ENCODE data around the gene PIGQ. TPM values are rescaled to one million over a fixed set of nuclear protein-coding genes. Genes with fewer than 3 reads are reported as not detected.
A peak's percentile ranks its signal among the peaks of the same experiment; 100 is the strongest.

The PIGQ gene
- polyA plus RNA-seq, 3 donors = 11.4 to 39.8 (median 12.1) TPM

DNA sequence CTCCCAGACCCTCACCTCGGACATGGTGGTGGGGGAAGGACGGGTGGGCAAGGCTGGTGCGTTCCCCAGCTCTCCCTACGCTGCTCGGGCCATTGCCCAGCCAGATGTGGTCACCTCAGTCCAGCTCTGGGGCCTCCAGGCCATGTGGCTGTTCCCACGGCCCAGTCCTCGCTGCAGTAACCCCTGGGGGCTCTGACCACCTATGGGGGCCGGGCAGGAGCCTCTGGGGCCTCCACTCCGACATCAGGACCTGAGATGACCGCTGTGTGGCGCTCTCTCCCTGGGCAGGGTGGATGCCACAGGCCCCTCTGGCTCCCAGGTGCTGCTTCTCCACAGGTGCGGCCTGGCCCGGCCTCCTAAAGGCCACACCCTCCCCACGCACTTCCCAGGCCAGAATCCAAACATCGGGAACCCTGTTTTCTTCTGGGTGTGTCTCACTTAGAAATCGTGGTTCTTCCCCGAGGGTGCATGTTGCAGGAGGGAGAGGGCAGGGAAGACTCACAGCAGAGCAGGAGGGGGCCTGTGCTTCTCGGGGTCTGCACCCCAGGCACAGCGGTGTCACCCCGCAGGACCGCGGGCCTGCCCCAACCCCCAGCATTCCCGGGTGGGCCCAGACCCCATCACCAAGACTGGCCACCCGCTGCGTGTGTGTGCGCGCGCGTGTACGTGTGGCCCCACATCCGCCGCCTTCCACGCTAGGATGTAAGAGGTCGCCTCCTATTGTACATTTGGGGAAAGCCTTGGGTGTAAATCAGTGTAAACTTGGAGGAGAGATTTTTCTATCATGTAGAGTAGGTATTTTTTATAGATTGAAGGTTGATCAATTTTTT lies 48.2 kb upstream of the PIGQ start:
- intact Hi-C loops (cut with micrococcal nuclease) = no loop called here
- TF ChIP-seq, protein P1, sequence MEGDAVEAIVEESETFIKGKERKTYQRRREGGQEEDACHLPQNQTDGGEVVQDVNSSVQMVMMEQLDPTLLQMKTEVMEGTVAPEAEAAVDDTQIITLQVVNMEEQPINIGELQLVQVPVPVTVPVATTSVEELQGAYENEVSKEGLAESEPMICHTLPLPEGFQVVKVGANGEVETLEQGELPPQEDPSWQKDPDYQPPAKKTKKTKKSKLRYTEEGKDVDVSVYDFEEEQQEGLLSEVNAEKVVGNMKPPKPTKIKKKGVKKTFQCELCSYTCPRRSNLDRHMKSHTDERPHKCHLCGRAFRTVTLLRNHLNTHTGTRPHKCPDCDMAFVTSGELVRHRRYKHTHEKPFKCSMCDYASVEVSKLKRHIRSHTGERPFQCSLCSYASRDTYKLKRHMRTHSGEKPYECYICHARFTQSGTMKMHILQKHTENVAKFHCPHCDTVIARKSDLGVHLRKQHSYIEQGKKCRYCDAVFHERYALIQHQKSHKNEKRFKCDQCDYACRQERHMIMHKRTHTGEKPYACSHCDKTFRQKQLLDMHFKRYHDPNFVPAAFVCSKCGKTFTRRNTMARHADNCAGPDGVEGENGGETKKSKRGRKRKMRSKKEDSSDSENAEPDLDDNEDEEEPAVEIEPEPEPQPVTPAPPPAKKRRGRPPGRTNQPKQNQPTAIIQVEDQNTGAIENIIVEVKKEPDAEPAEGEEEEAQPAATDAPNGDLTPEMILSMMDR (IDR thresholded peaks at IDR 0.05) = no peak
- no peaks in the 10 kb centered on the region for H3K9me3 ChIP-seq (replicated peaks in 1 of 2; ENCODE audit: control insufficient read depth in 1 of 2, insufficient read depth in 1 of 2, low read length in 2 of 2)
- H3K9ac ChIP-seq (ENCODE audit: insufficient read depth, low read length, poor library complexity, severe bottlenecking) = no peak overlapping the region
- Mint-ChIP-seq H3K27ac (peak overlapping the region in 1 of 7 donors; percentile 53), H3K36me3 (no peaks in the 10 kb centered on the region), H3K27me3 (ENCODE audit: low read depth in 3 of 3) (peaks cover 0 to 2% (median 0%) of the 10 kb centered on the region in 3 donors), H3K9me3 (no peaks in the 10 kb centered on the region), H3K4me3 (no peak overlapping the region), H3K4me1 (peaks cover 16% of the 10 kb centered on the region)
- peaks cover 5% of the 10 kb centered on the region for H3K79me2 ChIP-seq (ENCODE audit: insufficient read depth, low read length)
- H3K36me3 ChIP-seq (replicated peaks in 1 of 2; ENCODE audit: control insufficient read depth in 1 of 2, insufficient read depth in 2 of 2, low read length in 2 of 2) = no peaks in the 10 kb centered on the region
- WGBS (ENCODE audit: insufficient coverage) = 95% methylated on average over 21 of the region's 34 CpGs
- no peak overlapping the region for H3K27ac ChIP-seq (ENCODE audit: low read depth in 1 of 2, low read length in 2 of 2)
- peaks cover 6% of the 10 kb centered on the region for H4K20me1 ChIP-seq (ENCODE audit: insufficient read depth, low read length)
- no peak overlapping the region for H2AFZ ChIP-seq (ENCODE audit: insufficient read depth, low read depth, low read length, poor library complexity, severe bottlenecking)
- no peak overlapping the region for H3K4me2 ChIP-seq (replicated peaks; ENCODE audit: extremely low read depth, low read length, poor library complexity, severe bottlenecking)
- peaks cover 9 to 17% of the 10 kb centered on the region in 2 donors for H3K4me1 ChIP-seq (ENCODE audit: control insufficient read depth in 1 of 2, insufficient read depth in 2 of 2, low read length in 2 of 2)
- H3K4me3 ChIP-seq (replicated peaks in 1 of 3; ENCODE audit: low read depth in 2 of 3, low read length in 3 of 3) = no peak overlapping the region
- H3K27me3 ChIP-seq (ENCODE audit: control insufficient read depth in 2 of 2, insufficient read depth in 2 of 2, low read length in 2 of 2) = no peaks in the 10 kb centered on the region
- DNase-seq = no peak

DNA sequence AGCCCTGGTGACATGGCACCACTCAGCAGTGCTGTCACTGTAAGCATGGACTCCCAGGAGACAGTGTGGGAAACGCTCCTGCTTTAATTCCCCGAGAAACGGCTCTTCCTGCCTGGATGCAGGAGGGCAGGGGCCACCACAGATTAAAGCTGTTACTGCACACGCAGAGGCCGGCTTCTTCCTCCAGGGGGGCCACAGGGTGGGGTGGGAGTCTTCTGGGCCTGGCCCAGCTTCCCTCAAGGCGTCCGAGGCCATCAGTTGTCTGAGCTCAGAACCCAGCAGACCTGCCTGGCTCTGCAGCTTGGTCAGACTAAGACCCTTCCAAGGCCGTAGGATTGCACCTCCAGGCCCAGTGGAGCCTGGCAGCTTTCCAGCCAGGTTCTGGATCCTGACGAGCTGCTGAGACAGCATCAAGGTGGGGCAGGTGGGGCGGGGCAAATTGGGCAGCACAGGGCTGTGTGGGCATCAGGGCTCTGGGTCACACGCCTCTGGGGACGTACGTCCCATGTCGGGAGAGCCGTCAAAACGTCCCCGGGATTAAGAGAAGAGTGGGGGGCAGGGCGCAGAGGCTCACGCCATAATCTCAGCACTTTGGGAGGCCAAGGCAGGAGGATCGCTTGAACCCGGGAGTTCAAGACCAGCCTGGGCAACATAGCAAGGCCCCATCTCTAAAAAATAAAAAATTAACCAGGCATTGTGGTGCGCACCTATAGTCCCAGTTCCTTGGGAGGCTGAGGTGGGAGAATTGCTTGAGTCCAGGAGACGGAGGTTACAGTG lies 47.3 kb upstream of the PIGQ start:
- Mint-ChIP-seq H3K4me3 (no peak overlapping the region), H3K36me3 (no peaks in the 10 kb centered on the region), H3K4me1 (peaks cover 18% of the 10 kb centered on the region), H3K9me3 (no peaks in the 10 kb centered on the region), H3K27ac (peak overlapping the region in 1 of 7 donors; percentile 42), H3K27me3 (ENCODE audit: low read depth in 3 of 3) (peaks cover 0 to 2% (median 1%) of the 10 kb centered on the region in 3 donors)
- Histone ChIP-seq H4K20me1 (ENCODE audit: insufficient read depth, low read length) (peaks cover 8% of the 10 kb centered on the region), H3K36me3 (replicated peaks in 1 of 2; ENCODE audit: control insufficient read depth in 1 of 2, insufficient read depth in 2 of 2, low read length in 2 of 2) (no peaks in the 10 kb centered on the region), H2AFZ (ENCODE audit: insufficient read depth, low read depth, low read length, poor library complexity, severe bottlenecking) (no peak overlapping the region), H3K27me3 (ENCODE audit: control insufficient read depth in 2 of 2, insufficient read depth in 2 of 2, low read length in 2 of 2) (no peaks in the 10 kb centered on the region), H3K79me2 (ENCODE audit: insufficient read depth, low read length) (peaks cover 8% of the 10 kb centered on the region), H3K9me3 (replicated peaks in 1 of 2; ENCODE audit: control insufficient read depth in 1 of 2, insufficient read depth in 1 of 2, low read length in 2 of 2) (no peaks in the 10 kb centered on the region), H3K4me3 (replicated peaks in 1 of 3; ENCODE audit: low read depth in 2 of 3, low read length in 3 of 3) (no peak overlapping the region), H3K27ac (ENCODE audit: low read depth in 1 of 2, low read length in 2 of 2) (no peak overlapping the region), H3K9ac (ENCODE audit: insufficient read depth, low read length, poor library complexity, severe bottlenecking) (no peak overlapping the region), H3K4me2 (replicated peaks; ENCODE audit: extremely low read depth, low read length, poor library complexity, severe bottlenecking) (no peak overlapping the region), H3K4me1 (ENCODE audit: control insufficient read depth in 1 of 2, insufficient read depth in 2 of 2, low read length in 2 of 2) (peaks cover 12 to 22% of the 10 kb centered on the region in 2 donors)
- 86% methylated on average over 19 of the region's 23 CpGs for WGBS (ENCODE audit: insufficient coverage)
- intact Hi-C loops (cut with micrococcal nuclease) = no loop called here
- TF ChIP-seq, protein P1 (IDR thresholded peaks at IDR 0.05) = no peak
- DNase-seq = no peak

Measured in CD14-positive monocyte (primary cell).